HCT116 (cell line): ENCODE results near the gene PRM1. TPM values are rescaled to one million over a fixed set of nuclear protein-coding genes. Genes with fewer than 3 reads are reported as not detected.

Source experiments
- ATAC-seq: fragments of 200-7000 bp; cut with Tn5 transposase; 2 replicates; pipeline ENCODE4 v1.9.1; 2020; ENCODE audit warnings: mild to moderate bottlenecking, moderate library complexity
- BruUV-seq: library from RNA; stranded (reverse); fragments of 400-500 nt; replicated peaks from 2 replicates; lab custom pipeline; 2021; lab: Mats Ljungman, UMichigan
- CTCF ChIA-PET: fragments of 300-600 bp; sonication (Branson Sonifier 250); formaldehyde crosslinking; loops from one replicate; lab custom pipeline; 2021; ENCODE audit warnings: antibody characterized with exemption; lab: Charles Lee
- POLR2A ChIA-PET: fragments of 300-600, 350-600 bp; sonication (Branson Sonifier 250); formaldehyde crosslinking; loops from one replicate; lab custom pipeline; 2021; ENCODE audit warnings: antibody characterized with exemption; lab: Charles Lee
- RAD21 ChIA-PET, 2 experiments: fragments of 300-600 bp; sonication (Branson Sonifier 250); formaldehyde crosslinking; loops; one replicate each; lab custom pipeline; 2023; ENCODE audit warnings: low total read pairs in 2 of 2; ENCODE audit not compliant: uncharacterized antibody in 2 of 2, unreplicated experiment in 2 of 2, low non-redundant PET in 1 of 2; lab: Charles Lee
- DNase-seq: peaks from one replicate; pipeline ENCODE4 v3.0.0-alpha.2; 2010; ENCODE audit warnings: low read depth, low spot score
- H2AFZ ChIP-seq: fragments of 200-600 bp; shearing (Covaris generic), sonication (generic); 2 replicates; pipeline ENCODE4 v1.6.1; 2017; ENCODE audit warnings: low read depth, mixed run types, mixed read lengths, antibody characterized with exemption, low read length; ENCODE audit not compliant: poor library complexity, severe bottlenecking
- H3K27ac ChIP-seq: 2 replicates; pipeline ENCODE4 v1.5.1; 2012; ENCODE audit warnings: low read depth, low read length
- H3K27me3 ChIP-seq: fragments of 200-600 bp; sonication (generic); 2 replicates; pipeline ENCODE4 v1.6.1; 2016; ENCODE audit warnings: mixed run types, low read length, mixed read lengths; ENCODE audit not compliant: insufficient read depth
- H3K36me3 ChIP-seq, 2 experiments: fragments of 200-500 bp in 1 of 2; fragments of 200-600 bp in 1 of 2; sonication (Bioruptor generic) in 1 of 2; sonication (generic) in 1 of 2; 2 replicates each; pipeline versions ENCODE4 v1.5.1 to v1.6.1; 2014 to 2016; ENCODE audit warnings: low read length in 2 of 2, inconsistent platforms in 1 of 2, mixed read lengths in 1 of 2, mixed run types in 1 of 2; ENCODE audit not compliant: insufficient read depth in 2 of 2, control insufficient read depth in 1 of 2
- H3K4me1 ChIP-seq, 2 experiments: fragments of 200-600 bp in 1 of 2; sonication (generic) in 1 of 2; 2 replicates each; pipeline versions ENCODE4 v1.5.1 to v1.6.1; 2012 to 2017; ENCODE audit warnings: low read length in 2 of 2, inconsistent platforms in 1 of 2, mild to moderate bottlenecking in 1 of 2, mixed read lengths in 1 of 2, mixed run types in 1 of 2, moderate library complexity in 1 of 2; ENCODE audit not compliant: insufficient read depth in 2 of 2, control insufficient read depth in 1 of 2
- H3K4me2 ChIP-seq: fragments of 200-600 bp; sonication (generic); 2 replicates; pipeline ENCODE4 v1.6.1; 2017; ENCODE audit warnings: mixed run types, low read length, mixed read lengths
- H3K4me3 ChIP-seq, 2 experiments: fragments of 200-600 bp in 1 of 2; sonication (generic) in 1 of 2; replicated peaks in 1 of 2; 2 replicates each; pipeline ENCODE4 v1.5.1; 2011 to 2016; ENCODE audit warnings: low read length in 2 of 2, control low read depth in 1 of 2, low read depth in 1 of 2, mild to moderate bottlenecking in 1 of 2, mixed read lengths in 1 of 2, mixed run types in 1 of 2
- H3K79me2 ChIP-seq: fragments of 200-600 bp; sonication (generic); 2 replicates; pipeline ENCODE4 v1.6.1; 2017; ENCODE audit warnings: mild to moderate bottlenecking, mixed run types, low read length, moderate library complexity, mixed read lengths; ENCODE audit not compliant: insufficient read depth
- H3K9ac ChIP-seq: fragments of 200-600 bp; sonication (generic); 2 replicates; pipeline ENCODE4 v1.6.1; 2016; ENCODE audit warnings: low read length, mixed read lengths
- H3K9me2 ChIP-seq: fragments of 200-600 bp; sonication (generic), shearing (Covaris generic); 2 replicates; pipeline ENCODE4 v1.6.1; 2017; ENCODE audit warnings: mixed run types, mild to moderate bottlenecking, moderate library complexity; ENCODE audit not compliant: insufficient read depth
- H3K9me3 ChIP-seq, 2 experiments: fragments of 200-500 bp in 1 of 2; fragments of 200-600 bp in 1 of 2; sonication (Bioruptor generic) in 1 of 2; sonication (generic) in 1 of 2; 2 replicates each; pipeline ENCODE4 v1.6.1; 2014 to 2017; ENCODE audit warnings: low read length in 2 of 2, mixed read lengths in 2 of 2, inconsistent platforms in 1 of 2, low read depth in 1 of 2, mild to moderate bottlenecking in 1 of 2, mixed run types in 1 of 2, moderate library complexity in 1 of 2; ENCODE audit not compliant: control insufficient read depth in 1 of 2, insufficient read depth in 1 of 2
- H4K20me1 ChIP-seq: fragments of 200-600 bp; sonication (generic), shearing (Covaris generic); 2 replicates; pipeline ENCODE4 v1.6.1; 2017; ENCODE audit warnings: mixed run types, mild to moderate bottlenecking, moderate library complexity; ENCODE audit not compliant: insufficient read depth
- CBX3 ChIP-seq: IDR thresholded peaks from 2 replicates; pipeline ENCODE4 v1.6.1; 2012; ENCODE audit warnings: low read depth
- CEBPB ChIP-seq: IDR thresholded peaks from 2 replicates; pipeline ENCODE4 v1.6.1; 2012; ENCODE audit warnings: low read depth
- ELF1 ChIP-seq: IDR thresholded peaks from 2 replicates; pipeline ENCODE4 v1.6.1; 2012; ENCODE audit warnings: low read depth, borderline replicate concordance
- EZH2 ChIP-seq: fragments of 200-600 bp; sonication (generic); IDR thresholded peaks from 2 replicates; pipeline ENCODE4 v1.6.1; 2017; ENCODE audit warnings: antibody characterized with exemption, mixed run types
- FOSL1 ChIP-seq: IDR thresholded peaks from 2 replicates; pipeline ENCODE4 v1.6.1; 2012; ENCODE audit warnings: low read depth
- JUND ChIP-seq: IDR thresholded peaks from 2 replicates; pipeline ENCODE4 v1.6.1; 2012
- POLR2AphosphoS5 ChIP-seq: IDR thresholded peaks from 2 replicates; pipeline ENCODE4 v1.6.1; 2011; ENCODE audit warnings: mild to moderate bottlenecking, low read depth, low read length, moderate library complexity
- RAD21 ChIP-seq: IDR thresholded peaks from 2 replicates; pipeline ENCODE4 v1.6.1; 2012; ENCODE audit warnings: low read depth, mild to moderate bottlenecking
- SIN3A ChIP-seq: IDR thresholded peaks from 2 replicates; pipeline ENCODE4 v1.6.1; 2012; ENCODE audit warnings: low read depth
- SP1 ChIP-seq: IDR thresholded peaks from 2 replicates; pipeline ENCODE4 v1.6.1; 2012; ENCODE audit warnings: low read depth
- SRF ChIP-seq: IDR thresholded peaks from 2 replicates; pipeline ENCODE4 v1.6.1; 2012; ENCODE audit warnings: low read depth
- TCF7L2 ChIP-seq: IDR thresholded peaks from 2 replicates; pipeline ENCODE4 v1.7.0; 2011; ENCODE audit warnings: borderline replicate concordance, inconsistent platforms; ENCODE audit not compliant: insufficient read depth, insufficient read length; ENCODE audit errors: extremely low read depth
- ZFX ChIP-seq: fragments of 450-650 bp; IDR thresholded peaks from 2 replicates; pipeline ENCODE4 v1.6.1; 2017
- ZNF274 ChIP-seq: fragments of 200-500 bp; sonication (Bioruptor generic); IDR thresholded peaks from 2 replicates; pipeline ENCODE4 v1.6.1; 2014; ENCODE audit warnings: mild to moderate bottlenecking, low read depth, low read length, inconsistent platforms
- intact Hi-C: fragments of 100-400 bp; cut with micrococcal nuclease; formaldehyde crosslinking; loops from 2 replicates; pipeline ENCODE4 v1.10.0; 2022
- total RNA-seq: library from RNA; stranded (reverse); gene quantifications from one replicate; pipeline ENCODE4 v1.2.1, GENCODE V29; 2021; ENCODE audit not compliant: unreplicated experiment
- TF ChIP-seq, protein P1 (sequence below): IDR thresholded peaks from 2 replicates; pipeline ENCODE4 v1.6.1; 2011; ENCODE audit warnings: mild to moderate bottlenecking, low read length, moderate library complexity; ENCODE audit not compliant: insufficient replicate concordance; ENCODE audit errors: extremely low read depth
- TF ChIP-seq, protein P2 (sequence below): IDR thresholded peaks from 2 replicates; pipeline ENCODE4 v1.6.1; 2012; ENCODE audit warnings: low read depth
- TF ChIP-seq, protein P3 (sequence below): IDR thresholded peaks from 2 replicates; pipeline ENCODE4 v1.6.1; 2012

Gene PRM1
- total RNA-seq, 1 experiment from 2014 or later = not detected

DNA sequence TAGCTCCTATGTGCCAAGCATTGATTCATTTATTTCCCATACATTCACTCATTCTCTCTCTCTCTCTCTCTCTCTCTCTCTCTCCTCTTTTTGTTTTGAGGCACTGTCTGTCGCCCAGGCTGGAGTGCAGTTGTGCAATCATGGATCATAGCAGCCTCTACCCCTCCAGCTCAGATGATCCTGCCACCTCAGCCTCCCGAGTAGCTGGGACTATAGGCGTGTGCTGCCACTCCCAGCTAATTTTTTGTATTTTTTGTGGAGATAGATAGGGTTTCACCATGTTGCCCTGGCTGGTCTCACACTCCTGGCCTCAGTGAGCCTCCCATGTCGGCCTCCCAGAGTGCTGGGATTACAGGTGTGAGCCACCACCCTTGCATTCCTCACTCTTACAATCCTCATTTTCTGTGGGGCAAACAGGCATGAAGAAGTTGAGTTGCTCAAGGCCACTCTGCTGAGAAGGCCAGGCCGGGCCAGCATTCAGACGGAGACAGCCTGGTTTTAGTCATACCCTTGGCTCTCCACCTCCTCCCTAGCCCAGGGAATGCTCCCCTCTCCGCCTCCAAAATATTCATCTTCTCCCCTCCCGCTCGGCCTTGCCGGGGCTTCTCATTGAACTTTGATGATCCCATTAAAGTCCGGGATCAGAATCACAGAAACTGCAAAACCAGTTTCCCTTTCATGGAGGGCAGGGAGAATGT is 4.1 kb downstream of the PRM1 start:
- Histone ChIP-seq H4K20me1 (no peaks in the 10 kb centered on the region), H3K4me2 (no peak overlapping the region), H3K36me3 (no peaks in the 10 kb centered on the region), H3K4me3 (no peak overlapping the region), H3K9ac (no peak overlapping the region), H3K79me2 (no peaks in the 10 kb centered on the region), H3K9me2 (no peaks in the 10 kb centered on the region), H3K27me3 (peaks cover 3% of the 10 kb centered on the region; the same call in 1 of the 2 replicates), H3K27ac (no peak overlapping the region), H3K4me1 (no peaks in the 10 kb centered on the region), H2AFZ (no peak overlapping the region), H3K9me3 (no peaks in the 10 kb centered on the region)
- ATAC-seq (no peak), DNase-seq (no peak)
- ChIA-PET CTCF (no interaction called here), POLR2A (no interaction called here), RAD21 (no interaction called here)
- TF ChIP-seq RAD21 = no peak
- TF ChIP-seq TCF7L2 = no peak
- TF ChIP-seq JUND = no peak
- TF ChIP-seq, protein P1, sequence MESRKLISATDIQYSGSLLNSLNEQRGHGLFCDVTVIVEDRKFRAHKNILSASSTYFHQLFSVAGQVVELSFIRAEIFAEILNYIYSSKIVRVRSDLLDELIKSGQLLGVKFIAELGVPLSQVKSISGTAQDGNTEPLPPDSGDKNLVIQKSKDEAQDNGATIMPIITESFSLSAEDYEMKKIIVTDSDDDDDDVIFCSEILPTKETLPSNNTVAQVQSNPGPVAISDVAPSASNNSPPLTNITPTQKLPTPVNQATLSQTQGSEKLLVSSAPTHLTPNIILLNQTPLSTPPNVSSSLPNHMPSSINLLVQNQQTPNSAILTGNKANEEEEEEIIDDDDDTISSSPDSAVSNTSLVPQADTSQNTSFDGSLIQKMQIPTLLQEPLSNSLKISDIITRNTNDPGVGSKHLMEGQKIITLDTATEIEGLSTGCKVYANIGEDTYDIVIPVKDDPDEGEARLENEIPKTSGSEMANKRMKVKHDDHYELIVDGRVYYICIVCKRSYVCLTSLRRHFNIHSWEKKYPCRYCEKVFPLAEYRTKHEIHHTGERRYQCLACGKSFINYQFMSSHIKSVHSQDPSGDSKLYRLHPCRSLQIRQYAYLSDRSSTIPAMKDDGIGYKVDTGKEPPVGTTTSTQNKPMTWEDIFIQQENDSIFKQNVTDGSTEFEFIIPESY = no peak
- TF ChIP-seq, protein P2, sequence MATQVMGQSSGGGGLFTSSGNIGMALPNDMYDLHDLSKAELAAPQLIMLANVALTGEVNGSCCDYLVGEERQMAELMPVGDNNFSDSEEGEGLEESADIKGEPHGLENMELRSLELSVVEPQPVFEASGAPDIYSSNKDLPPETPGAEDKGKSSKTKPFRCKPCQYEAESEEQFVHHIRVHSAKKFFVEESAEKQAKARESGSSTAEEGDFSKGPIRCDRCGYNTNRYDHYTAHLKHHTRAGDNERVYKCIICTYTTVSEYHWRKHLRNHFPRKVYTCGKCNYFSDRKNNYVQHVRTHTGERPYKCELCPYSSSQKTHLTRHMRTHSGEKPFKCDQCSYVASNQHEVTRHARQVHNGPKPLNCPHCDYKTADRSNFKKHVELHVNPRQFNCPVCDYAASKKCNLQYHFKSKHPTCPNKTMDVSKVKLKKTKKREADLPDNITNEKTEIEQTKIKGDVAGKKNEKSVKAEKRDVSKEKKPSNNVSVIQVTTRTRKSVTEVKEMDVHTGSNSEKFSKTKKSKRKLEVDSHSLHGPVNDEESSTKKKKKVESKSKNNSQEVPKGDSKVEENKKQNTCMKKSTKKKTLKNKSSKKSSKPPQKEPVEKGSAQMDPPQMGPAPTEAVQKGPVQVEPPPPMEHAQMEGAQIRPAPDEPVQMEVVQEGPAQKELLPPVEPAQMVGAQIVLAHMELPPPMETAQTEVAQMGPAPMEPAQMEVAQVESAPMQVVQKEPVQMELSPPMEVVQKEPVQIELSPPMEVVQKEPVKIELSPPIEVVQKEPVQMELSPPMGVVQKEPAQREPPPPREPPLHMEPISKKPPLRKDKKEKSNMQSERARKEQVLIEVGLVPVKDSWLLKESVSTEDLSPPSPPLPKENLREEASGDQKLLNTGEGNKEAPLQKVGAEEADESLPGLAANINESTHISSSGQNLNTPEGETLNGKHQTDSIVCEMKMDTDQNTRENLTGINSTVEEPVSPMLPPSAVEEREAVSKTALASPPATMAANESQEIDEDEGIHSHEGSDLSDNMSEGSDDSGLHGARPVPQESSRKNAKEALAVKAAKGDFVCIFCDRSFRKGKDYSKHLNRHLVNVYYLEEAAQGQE = no peak
- no peak for TF ChIP-seq ZFX
- TF ChIP-seq CBX3 = no peak
- TF ChIP-seq ZNF274 = no peak
- TF ChIP-seq FOSL1 = no peak
- no peak for TF ChIP-seq CEBPB
- TF ChIP-seq ELF1 = no peak
- TF ChIP-seq, protein P3, sequence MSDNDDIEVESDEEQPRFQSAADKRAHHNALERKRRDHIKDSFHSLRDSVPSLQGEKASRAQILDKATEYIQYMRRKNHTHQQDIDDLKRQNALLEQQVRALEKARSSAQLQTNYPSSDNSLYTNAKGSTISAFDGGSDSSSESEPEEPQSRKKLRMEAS = no peak
- no peak for TF ChIP-seq SP1
- TF ChIP-seq POLR2AphosphoS5 = no peak
- no peak for TF ChIP-seq SIN3A
- no peak for TF ChIP-seq EZH2
- TF ChIP-seq SRF = no peak
- no TSS peak for BruUV-seq
- intact Hi-C loops = no loop called here
